K562 (cell line): Measurements from ENCODE around the gene ARL5C. TPM values are rescaled to one million over a fixed set of nuclear protein-coding genes. Genes with fewer than 3 reads are reported as not detected.

ENCODE experiments used
- ZBTB7A ChIP-seq: IDR thresholded peaks from 2 replicates; pipeline ENCODE4 v1.6.1; 2011; ENCODE audit warnings: low read depth, mild to moderate bottlenecking, low read length, moderate library complexity, borderline replicate concordance; ENCODE audit not compliant: control insufficient read depth
- polyA plus RNA-seq, 8 experiments: library from polyadenylated mRNA; depleted of rRNA in 4 of 8; stranded (reverse) in 5 of 8; unstranded in 3 of 8; fragments of >200 nt; fragmentation: Nextera tagmentation in 2 of 8; fragmentation: Illumina TruSeq in 1 of 8; extraction: Ambion mirVana in 2 of 8; extraction: Trizol in 1 of 8; gene quantifications; 2 replicates each; pipeline versions ENCODE4 v1.2.1 to v1.2.3, GENCODE V29; 2011 to 2014; ENCODE audit warnings: inconsistent platforms in 1 of 8, missing spikeins in 1 of 8
- total RNA-seq, 7 experiments: library from RNA; depleted of rRNA in 6 of 7; stranded (reverse); fragments of >200 nt in 6 of 7; fragmentation: Illumina TruSeq in 2 of 7; extraction: Trizol in 2 of 7; gene quantifications; 2 replicates each; pipeline versions ENCODE4 v1.2.1 to v1.2.3, GENCODE V29; 2011 to 2021; ENCODE audit warnings: low replicate concordance in 1 of 7
- TF ChIP-seq, protein P1 (sequence below): fragments of 200-600 bp; sonication (generic); IDR thresholded peaks from one replicate; pipeline ENCODE4 v1.6.1; 2012; ENCODE audit warnings: mild to moderate bottlenecking, low read depth, low read length, inconsistent platforms
- TF ChIP-seq, protein P2 (sequence below): fragments of 450-650 bp; formaldehyde crosslinking; IDR thresholded peaks from 2 replicates; pipeline ENCODE4 v1.4.0; 2020; ENCODE audit warnings: mild to moderate bottlenecking, moderate library complexity
- TF ChIP-seq, protein P3 (sequence below), 2 experiments: fragments of 450-650 bp; IDR thresholded peaks; 2 replicates each; pipeline ENCODE4 v1.6.1; 2018; ENCODE audit warnings: mild to moderate bottlenecking in 2 of 2, low read depth in 1 of 2; ENCODE audit not compliant: partially characterized antibody in 2 of 2

The ARL5C gene
- total and polyA plus RNA-seq, 9 of the 15 experiments (the other 6 are each of a cell fraction or from before 2014, with no cell fraction given), result not detected

DNA sequence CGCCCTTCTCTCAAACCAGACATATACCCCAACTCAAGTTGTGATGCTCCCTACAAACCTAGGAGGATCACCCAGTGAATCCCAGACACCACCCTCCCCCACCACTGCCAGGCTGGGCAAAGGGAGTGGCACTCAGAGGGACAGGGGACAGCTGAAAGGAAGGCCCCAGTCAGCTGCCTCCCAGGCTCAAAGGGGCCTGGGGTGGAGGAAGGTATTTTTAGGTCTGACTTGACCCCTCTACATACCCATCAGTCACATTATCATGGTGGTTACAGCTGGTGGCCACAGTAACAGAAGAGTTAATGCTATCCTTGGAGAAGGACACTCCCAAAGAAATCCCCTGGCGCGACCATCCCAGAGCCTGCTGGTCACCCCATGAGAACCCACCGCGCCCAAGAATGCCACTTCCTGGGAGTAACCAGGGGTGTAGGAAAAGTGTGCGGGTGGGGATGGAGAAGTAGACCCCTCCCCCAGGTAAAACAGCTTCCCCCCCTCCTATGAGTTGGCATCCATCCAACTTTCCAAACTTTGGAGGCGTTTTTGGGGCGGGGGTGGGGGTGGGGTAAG, 30.4 kb upstream of the ARL5C start (continued):
- TF ChIP-seq, protein P1, sequence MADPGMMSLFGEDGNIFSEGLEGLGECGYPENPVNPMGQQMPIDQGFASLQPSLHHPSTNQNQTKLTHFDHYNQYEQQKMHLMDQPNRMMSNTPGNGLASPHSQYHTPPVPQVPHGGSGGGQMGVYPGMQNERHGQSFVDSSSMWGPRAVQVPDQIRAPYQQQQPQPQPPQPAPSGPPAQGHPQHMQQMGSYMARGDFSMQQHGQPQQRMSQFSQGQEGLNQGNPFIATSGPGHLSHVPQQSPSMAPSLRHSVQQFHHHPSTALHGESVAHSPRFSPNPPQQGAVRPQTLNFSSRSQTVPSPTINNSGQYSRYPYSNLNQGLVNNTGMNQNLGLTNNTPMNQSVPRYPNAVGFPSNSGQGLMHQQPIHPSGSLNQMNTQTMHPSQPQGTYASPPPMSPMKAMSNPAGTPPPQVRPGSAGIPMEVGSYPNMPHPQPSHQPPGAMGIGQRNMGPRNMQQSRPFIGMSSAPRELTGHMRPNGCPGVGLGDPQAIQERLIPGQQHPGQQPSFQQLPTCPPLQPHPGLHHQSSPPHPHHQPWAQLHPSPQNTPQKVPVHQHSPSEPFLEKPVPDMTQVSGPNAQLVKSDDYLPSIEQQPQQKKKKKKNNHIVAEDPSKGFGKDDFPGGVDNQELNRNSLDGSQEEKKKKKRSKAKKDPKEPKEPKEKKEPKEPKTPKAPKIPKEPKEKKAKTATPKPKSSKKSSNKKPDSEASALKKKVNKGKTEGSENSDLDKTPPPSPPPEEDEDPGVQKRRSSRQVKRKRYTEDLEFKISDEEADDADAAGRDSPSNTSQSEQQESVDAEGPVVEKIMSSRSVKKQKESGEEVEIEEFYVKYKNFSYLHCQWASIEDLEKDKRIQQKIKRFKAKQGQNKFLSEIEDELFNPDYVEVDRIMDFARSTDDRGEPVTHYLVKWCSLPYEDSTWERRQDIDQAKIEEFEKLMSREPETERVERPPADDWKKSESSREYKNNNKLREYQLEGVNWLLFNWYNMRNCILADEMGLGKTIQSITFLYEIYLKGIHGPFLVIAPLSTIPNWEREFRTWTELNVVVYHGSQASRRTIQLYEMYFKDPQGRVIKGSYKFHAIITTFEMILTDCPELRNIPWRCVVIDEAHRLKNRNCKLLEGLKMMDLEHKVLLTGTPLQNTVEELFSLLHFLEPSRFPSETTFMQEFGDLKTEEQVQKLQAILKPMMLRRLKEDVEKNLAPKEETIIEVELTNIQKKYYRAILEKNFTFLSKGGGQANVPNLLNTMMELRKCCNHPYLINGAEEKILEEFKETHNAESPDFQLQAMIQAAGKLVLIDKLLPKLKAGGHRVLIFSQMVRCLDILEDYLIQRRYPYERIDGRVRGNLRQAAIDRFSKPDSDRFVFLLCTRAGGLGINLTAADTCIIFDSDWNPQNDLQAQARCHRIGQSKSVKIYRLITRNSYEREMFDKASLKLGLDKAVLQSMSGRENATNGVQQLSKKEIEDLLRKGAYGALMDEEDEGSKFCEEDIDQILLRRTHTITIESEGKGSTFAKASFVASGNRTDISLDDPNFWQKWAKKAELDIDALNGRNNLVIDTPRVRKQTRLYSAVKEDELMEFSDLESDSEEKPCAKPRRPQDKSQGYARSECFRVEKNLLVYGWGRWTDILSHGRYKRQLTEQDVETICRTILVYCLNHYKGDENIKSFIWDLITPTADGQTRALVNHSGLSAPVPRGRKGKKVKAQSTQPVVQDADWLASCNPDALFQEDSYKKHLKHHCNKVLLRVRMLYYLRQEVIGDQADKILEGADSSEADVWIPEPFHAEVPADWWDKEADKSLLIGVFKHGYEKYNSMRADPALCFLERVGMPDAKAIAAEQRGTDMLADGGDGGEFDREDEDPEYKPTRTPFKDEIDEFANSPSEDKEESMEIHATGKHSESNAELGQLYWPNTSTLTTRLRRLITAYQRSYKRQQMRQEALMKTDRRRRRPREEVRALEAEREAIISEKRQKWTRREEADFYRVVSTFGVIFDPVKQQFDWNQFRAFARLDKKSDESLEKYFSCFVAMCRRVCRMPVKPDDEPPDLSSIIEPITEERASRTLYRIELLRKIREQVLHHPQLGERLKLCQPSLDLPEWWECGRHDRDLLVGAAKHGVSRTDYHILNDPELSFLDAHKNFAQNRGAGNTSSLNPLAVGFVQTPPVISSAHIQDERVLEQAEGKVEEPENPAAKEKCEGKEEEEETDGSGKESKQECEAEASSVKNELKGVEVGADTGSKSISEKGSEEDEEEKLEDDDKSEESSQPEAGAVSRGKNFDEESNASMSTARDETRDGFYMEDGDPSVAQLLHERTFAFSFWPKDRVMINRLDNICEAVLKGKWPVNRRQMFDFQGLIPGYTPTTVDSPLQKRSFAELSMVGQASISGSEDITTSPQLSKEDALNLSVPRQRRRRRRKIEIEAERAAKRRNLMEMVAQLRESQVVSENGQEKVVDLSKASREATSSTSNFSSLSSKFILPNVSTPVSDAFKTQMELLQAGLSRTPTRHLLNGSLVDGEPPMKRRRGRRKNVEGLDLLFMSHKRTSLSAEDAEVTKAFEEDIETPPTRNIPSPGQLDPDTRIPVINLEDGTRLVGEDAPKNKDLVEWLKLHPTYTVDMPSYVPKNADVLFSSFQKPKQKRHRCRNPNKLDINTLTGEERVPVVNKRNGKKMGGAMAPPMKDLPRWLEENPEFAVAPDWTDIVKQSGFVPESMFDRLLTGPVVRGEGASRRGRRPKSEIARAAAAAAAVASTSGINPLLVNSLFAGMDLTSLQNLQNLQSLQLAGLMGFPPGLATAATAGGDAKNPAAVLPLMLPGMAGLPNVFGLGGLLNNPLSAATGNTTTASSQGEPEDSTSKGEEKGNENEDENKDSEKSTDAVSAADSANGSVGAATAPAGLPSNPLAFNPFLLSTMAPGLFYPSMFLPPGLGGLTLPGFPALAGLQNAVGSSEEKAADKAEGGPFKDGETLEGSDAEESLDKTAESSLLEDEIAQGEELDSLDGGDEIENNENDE, result no peak
- TF ChIP-seq, protein P2, sequence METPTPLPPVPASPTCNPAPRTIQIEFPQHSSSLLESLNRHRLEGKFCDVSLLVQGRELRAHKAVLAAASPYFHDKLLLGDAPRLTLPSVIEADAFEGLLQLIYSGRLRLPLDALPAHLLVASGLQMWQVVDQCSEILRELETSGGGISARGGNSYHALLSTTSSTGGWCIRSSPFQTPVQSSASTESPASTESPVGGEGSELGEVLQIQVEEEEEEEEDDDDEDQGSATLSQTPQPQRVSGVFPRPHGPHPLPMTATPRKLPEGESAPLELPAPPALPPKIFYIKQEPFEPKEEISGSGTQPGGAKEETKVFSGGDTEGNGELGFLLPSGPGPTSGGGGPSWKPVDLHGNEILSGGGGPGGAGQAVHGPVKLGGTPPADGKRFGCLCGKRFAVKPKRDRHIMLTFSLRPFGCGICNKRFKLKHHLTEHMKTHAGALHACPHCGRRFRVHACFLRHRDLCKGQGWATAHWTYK (CRISPR knock-in tag), result no peak
- TF ChIP-seq ZBTB7A, result peak; percentile 20; the same call in 1 of the 2 replicates
- TF ChIP-seq, protein P3, sequence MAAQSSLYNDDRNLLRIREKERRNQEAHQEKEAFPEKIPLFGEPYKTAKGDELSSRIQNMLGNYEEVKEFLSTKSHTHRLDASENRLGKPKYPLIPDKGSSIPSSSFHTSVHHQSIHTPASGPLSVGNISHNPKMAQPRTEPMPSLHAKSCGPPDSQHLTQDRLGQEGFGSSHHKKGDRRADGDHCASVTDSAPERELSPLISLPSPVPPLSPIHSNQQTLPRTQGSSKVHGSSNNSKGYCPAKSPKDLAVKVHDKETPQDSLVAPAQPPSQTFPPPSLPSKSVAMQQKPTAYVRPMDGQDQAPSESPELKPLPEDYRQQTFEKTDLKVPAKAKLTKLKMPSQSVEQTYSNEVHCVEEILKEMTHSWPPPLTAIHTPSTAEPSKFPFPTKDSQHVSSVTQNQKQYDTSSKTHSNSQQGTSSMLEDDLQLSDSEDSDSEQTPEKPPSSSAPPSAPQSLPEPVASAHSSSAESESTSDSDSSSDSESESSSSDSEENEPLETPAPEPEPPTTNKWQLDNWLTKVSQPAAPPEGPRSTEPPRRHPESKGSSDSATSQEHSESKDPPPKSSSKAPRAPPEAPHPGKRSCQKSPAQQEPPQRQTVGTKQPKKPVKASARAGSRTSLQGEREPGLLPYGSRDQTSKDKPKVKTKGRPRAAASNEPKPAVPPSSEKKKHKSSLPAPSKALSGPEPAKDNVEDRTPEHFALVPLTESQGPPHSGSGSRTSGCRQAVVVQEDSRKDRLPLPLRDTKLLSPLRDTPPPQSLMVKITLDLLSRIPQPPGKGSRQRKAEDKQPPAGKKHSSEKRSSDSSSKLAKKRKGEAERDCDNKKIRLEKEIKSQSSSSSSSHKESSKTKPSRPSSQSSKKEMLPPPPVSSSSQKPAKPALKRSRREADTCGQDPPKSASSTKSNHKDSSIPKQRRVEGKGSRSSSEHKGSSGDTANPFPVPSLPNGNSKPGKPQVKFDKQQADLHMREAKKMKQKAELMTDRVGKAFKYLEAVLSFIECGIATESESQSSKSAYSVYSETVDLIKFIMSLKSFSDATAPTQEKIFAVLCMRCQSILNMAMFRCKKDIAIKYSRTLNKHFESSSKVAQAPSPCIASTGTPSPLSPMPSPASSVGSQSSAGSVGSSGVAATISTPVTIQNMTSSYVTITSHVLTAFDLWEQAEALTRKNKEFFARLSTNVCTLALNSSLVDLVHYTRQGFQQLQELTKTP (IDR thresholded peaks at IDR 0.05; ENCODE audit: low read depth in 1 of 2, partially characterized antibody in 2 of 2), result no peak
